DMS53 (cell line): ENCODE measurements around the gene PADI3.
A peak's percentile ranks its signal among the peaks of the same experiment; 100 is the strongest.

Experiments
- DNase-seq: peaks from one replicate; lab custom pipeline; 2025; lab: John Stamatoyannopoulos, UW

PADI3 gene, protein sequence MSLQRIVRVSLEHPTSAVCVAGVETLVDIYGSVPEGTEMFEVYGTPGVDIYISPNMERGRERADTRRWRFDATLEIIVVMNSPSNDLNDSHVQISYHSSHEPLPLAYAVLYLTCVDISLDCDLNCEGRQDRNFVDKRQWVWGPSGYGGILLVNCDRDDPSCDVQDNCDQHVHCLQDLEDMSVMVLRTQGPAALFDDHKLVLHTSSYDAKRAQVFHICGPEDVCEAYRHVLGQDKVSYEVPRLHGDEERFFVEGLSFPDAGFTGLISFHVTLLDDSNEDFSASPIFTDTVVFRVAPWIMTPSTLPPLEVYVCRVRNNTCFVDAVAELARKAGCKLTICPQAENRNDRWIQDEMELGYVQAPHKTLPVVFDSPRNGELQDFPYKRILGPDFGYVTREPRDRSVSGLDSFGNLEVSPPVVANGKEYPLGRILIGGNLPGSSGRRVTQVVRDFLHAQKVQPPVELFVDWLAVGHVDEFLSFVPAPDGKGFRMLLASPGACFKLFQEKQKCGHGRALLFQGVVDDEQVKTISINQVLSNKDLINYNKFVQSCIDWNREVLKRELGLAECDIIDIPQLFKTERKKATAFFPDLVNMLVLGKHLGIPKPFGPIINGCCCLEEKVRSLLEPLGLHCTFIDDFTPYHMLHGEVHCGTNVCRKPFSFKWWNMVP

DNA sequence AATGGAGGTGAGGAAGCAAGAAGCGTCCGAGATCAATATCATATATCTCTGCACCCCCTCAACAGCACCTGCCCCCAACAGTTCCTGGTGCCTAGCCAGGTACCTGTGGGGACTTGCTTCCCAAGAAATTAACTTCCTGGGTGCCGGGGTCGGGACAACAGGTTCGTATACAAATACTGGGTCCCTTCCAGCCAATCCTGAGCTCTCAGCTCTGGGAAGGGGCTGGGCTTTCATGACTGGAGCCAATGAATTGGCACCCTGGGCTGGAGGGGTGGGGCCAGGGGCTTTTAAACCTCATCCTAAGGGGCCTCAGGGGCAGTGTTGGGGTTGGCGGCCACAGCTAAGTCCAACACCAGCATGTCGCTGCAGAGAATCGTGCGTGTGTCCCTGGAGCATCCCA is at the start of gene PADI3:
Gene PADI3, plus strand, starts transcription at position 318 of the 400 bp plus-strand sequence. Its CDS starts 40 bp downstream, at position 358.
- no peak for DNase-seq

DNA sequence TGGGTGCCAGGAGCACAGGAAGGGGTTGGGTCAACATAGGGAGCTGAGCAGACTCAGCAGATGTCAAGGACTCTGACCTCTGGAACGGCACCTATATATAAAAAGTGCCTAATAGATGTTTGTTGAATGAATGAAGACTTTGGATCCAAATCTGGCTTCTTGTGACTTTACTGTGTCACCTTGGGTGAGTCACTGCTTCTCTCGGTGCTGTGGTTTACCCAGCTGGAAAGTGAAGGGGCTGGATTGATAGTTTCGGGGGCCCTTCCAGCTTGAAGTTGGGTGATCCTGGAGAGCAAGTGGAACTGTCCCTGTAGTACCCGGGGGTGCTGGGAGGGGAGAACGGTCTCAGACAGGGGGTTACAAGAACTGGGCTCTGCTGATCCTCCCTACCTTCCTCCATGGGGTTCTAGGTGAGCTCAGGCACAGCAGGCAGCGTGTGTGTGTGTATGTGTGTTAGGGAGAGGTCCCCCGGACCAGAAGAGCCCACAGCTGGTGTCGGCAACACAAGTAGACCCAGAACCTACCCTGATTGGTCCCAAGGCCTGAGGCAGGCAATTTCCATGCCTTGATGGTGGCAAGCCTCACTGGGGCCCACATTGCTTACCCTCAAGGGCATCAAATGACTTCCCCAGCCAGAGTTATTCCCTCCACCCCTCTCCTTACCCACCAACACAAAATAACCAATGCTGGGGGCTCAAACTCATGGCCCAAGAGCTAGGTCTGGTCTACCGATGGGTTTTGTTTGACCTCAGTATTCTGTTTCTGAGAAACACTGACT is 49.4 kb upstream of the PADI3 start:
- no peak for DNase-seq

DNA sequence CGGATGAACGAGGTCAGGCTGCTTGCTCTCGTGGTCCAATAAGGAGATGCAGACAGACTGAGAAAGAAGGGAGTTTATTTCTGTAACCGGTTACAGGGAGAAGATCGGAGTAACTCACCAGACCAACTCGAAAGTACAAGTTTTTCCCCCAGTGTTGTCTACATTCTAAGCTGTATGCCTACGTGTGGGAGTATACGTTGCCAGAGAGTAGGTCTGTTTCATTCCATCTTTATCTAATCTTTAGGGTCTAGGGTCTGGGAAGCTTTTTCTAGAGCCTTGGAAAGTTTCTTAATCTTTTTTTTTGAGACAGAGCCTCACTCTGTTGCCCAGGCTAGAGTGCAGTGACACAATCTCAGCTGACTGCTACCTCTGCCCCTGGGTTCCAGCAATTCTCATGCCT is 48.7 kb upstream of the PADI3 start:
- DNase-seq = no peak

DNA sequence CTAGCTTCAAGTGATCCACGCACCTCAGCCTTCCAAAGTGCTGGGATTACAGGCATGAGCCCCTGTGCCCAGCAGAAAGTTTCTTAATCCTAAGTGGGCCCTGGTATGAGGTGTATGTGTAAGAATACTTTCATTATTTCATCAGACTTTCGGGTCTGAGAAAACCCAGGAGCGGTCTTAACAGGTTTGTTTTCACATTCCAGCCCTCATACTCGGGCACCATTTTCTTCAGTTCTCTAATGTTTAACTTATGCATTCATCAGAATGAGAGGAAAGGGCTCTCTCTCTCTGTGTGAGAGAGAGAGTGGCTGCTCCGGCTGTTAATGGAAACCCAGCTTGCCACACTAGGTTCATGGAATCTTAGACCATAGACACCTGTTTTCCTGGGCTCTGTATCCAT is 48.1 kb upstream of the PADI3 start:
- DNase-seq = no peak

DNA sequence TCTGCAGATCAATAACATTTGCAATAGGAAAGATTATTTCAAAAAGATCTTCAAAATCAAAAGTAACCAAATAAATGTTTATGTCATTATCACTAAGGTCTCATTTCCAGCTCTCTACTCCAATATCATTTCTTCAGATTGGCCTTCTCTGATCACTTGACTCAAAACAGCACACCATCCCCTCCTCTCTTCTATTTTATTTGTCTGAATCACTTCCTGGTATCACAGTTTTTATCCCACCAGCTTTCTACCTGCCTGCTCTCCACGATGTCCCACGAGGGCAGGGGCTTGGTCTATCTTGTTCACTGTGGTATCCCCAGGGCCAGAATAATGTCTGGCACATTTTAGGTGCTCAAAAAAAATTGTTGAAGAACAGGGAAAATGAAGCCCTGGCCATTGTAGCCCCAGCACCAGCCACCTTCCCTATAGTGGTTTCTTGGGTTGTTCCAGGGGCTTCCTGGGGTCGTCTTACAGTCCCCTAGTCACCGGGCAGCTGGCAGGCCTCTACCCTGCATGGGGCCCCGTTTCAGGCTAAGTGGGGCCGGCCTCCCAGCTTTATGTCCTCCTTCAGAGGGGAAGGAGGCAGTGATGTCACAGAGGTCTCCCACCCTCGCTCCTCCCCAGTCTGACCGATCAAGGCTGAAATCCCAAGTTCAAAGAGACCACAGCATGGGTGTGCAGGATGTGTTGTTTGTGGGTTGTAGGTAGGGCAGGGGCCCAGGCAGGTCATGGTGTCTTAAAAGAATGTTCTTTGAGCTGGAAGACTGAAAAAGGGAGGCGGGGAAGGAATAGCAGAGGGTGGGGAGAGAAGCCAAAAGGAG is 47.5 kb upstream of the PADI3 start:
- peak; percentile 17 for DNase-seq

DNA sequence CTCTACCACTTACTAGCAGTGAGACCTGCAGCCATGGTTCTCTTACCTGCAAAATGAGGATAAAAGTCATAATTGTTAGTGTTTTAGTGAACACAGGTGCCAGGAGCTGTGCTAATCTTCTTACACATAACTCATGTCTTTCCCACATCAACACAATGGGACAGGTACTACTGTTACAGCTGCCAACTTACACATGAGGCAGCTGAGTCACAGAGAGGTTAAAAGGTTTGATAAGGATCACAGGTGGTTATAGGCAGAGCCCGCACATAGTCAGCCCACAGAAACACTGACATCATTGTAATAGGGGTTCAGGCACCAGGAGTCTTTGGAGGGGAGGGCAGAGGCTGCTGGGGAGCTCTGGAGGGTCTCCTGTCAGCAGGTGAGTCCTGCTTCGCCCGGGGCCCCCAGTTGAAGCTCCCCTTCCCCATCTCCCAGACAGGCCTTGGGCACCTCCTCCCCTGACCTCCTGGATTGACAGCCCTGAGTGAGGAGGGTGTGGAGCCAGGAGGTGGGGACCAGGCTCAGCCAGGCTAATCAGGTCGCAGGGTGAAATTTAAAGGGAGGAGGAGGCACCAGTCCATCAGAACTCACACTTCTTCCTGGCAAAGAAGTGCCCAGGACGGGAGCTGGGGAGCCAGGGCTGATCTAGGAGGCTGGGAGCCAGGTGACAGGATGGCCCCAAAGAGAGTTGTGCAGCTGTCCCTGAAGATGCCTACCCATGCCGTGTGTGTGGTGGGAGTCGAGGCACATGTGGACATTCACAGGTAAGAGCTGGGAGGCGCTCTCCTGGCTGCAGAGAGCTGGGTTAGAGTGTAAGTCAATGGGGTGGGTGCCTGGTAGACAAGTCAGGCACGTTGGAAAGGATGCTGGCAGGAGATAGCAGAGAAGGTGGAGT is 44.1 kb upstream of the PADI3 start, which contains the start of gene PADI1:
Gene PADI1, plus strand, starts transcription at position 583 of the 895 bp plus-strand sequence. Its CDS starts 90 bp downstream, at position 673.
- DNase-seq = no peak

DNA sequence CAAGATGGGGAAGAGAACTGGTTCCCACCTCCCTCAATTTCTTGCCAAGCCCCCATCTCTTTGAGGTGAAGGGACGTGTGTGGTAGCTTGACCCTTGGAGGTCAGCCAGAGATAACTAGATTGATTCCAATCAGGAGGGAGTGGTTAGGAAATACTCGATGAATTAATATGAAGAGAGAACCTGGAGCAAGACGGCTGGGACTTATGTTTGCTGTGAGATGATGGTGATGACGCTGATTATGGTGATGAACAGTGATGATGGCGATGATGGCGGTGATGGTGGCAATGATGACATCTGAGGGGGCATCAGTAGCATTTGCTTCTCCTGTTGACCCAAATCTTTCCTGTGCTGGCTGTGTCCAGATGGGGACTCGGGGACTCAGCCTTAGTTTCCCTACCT is 43.2 kb upstream of the PADI3 start:
- no peak for DNase-seq

DNA sequence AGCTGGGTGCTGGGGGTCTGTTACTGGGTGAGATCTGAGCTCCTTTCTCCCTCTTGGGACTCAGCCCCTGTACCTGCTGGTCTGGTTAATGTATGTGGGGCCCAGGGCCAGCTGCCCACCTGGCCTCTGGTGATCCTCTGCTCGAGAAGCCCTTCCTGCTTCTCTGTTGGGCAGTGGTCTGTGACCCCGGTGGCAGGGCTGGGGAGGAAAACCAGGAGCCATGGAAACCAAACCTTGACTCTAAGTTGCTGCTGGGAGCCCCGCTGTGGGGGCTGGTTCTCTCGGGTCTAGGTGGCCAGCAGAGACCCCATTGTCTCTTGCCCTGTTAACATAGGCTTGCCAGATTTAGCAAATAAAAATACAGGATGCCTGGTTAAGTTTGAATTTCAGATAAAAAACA is 42.7 kb upstream of the PADI3 start:
- DNase-seq = no peak

DNA sequence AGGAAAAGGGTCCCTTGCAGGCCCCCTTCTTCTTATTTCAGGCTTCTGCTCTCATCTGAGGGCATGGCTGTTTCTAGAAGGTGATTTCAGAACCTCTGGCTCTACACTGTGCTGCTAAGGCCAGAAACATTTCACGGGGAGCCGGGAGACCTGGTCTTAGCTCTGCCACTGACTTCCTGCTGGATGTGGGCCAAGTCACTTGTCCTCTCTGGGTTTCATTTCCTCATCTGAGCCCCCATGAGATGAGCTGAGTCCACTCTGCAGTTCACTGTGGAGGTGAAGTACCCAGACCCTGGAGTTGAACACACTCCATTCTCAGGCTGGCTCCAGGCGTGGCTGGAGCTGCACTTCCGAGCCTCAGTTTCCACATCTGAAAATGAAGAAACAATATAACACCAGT is 41.9 kb upstream of the PADI3 start:
- peak; percentile 63 for DNase-seq

DNA sequence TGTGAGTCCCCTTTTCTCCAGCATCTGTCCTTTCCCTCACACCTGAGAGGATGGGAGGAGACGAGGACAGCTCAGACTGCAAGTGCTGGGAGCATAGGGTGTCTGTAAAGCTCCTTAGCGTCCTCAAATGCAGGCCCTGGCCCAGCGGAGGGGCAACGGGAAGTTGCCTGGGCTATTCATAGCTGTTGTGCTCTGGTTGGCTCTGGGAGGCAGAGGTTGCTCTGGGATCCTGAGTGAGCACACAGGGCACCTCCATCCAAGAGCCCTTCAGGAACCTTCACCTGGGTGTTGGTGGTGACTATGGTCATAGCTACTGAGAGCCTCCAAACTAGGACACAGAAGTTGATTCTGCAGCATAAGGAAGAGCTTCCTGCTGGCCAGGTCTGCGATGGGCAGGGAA is 41.4 kb upstream of the PADI3 start:
- peak; percentile 52 for DNase-seq

DNA sequence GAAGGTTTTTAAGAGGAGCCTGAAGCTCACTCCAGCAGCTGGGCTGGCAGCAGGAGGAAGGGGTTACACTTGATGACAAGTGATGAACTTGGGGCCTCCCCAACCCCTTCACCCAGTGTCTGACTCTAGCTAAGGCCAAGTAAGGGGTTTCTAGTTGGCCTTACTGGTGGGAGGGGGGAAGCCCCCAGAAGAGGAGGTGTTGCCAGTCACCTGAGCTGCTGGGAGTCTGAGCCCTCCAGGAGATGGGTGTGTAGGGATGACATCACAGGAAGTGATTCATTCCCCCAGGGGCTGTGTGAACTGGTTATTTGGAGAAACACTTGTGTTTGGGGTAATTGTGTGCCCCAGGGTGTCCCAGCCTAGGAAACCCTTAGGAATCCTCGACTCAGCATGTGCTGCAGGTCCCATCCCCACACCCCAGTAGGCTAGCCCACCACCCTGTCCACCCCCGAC is 40.9 kb upstream of the PADI3 start:
- peak; percentile 75 for DNase-seq

DNA sequence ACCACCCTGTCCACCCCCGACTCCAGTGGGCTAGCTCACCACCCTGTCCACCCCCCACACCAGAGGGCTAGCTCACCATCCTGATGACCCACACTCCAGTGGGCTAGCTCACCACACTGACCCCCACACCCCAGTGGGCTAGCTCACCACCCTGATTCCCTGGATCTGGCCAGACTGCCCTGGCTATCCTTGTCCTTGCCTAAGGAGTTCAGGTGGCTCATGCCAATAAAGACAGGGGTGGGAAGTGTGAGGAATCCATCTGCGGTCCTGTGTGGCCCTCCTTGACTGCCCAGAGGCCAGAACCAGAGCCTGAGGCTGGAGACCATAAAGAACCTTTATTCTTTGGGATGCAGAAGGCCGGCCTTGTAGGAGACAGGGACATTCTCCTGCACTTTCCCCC is 40.4 kb upstream of the PADI3 start:
- DNase-seq = no peak

DNA sequence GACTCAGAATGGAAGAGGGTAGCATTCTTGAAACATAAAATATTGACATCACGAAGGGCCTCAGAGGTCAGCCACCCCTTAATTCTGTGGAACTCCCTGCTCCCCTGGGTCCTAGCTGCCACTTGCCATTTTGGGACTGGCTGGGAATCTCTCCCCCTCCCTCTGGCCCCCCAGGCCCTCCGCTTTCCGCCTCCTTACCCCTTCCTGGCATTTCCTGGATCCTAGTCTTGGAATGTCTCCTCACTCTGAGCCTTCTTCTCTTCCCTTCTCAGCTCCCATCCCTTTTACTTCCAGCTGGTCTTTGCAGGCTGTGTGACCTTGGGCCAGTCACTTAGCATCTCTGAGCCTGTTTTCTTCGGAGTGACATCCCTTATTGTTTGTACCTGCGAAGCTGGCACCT is 39.5 kb upstream of the PADI3 start:
- no peak for DNase-seq

DNA sequence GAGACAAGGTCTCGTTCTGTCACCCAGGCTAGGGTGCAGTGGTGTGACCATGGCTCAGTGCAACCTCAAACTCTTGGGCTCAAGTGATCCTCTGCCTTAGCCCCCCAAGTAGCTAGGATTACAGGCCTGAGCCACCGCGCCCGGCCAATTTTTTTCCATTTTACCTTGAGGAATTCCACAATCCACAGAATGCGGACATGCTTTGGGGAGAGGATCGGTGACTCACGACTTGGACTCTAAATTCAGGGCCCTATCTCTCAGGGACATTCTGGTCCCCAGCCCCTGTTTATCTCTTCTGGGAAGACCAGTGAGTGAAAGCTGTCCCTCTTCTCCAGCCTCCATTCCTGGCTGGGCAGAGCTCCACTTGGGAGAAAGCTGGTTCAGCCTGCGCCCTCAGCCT is 38.7 kb upstream of the PADI3 start:
- no peak for DNase-seq

DNA sequence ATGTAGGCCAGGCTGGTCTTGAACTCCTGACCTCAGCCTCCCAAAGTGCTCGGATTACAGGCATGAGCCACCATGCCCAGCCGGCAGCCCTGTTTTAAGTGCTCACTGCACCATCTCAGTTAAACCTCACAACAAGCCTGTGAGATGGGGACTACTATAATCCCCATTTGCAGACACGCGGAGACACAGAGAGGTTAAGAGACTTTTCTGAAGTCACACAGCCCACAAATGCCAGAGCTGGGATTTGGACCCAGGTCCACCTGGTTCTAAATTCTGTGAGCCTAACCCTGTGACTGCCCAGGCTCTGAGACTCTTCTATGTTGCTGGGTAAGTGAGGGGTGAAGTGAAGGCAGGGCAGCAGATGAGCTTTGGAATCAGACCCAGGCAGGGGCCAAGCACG is 37.5 kb upstream of the PADI3 start:
- DNase-seq = no peak

DNA sequence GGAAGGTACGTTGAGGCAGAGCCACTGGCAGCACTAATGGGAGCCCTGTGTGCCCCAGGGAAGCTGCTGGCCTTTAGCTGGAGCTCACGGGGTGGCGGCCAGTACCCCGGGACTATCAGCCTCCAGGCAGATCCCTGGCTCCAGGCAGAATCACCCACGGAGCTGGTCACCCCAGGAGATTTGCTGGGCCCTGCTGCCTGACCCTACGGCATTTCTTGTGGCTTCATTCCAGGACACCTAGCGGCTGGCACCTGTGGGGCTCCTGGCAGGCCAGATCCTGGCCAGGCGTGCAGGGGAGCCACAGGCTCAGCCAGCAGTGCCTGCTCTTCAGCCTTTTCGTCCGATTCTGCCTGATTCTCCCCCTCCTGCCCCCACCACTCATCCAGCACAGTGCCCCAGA is 36.9 kb upstream of the PADI3 start:
- peak; percentile 30 for DNase-seq

DNA sequence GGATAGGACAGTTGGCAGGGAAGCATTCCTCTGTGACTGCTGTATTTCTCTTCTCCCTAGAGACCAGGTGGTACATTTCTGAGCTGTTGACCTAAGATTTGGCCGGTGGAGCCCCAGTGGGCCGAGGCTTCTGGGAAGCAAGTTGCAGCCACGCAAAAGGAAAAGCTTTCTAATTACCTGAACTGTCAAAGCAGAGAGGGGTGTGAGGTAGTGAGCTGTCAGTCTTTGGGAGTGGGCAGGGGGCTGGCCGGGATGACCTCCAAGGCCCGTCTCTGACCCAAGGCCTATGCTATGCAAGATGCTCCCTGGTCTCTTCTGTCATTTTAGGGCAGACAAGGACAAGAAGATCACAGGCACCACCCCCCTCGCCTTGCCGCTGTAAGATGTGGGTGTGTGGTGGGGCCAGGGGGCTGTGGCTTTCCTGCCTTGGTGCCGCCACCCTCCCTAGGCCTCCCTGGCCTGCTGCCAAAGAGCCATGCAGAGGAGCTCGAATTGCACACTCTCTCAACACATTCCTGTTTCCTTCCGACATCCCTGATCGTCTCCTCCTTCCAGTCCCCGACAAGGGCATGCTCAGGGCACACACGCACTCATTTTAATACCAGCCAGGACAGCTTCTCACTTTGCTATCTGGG is 36.3 kb upstream of the PADI3 start:
- DNase-seq = peak; percentile 53

DNA sequence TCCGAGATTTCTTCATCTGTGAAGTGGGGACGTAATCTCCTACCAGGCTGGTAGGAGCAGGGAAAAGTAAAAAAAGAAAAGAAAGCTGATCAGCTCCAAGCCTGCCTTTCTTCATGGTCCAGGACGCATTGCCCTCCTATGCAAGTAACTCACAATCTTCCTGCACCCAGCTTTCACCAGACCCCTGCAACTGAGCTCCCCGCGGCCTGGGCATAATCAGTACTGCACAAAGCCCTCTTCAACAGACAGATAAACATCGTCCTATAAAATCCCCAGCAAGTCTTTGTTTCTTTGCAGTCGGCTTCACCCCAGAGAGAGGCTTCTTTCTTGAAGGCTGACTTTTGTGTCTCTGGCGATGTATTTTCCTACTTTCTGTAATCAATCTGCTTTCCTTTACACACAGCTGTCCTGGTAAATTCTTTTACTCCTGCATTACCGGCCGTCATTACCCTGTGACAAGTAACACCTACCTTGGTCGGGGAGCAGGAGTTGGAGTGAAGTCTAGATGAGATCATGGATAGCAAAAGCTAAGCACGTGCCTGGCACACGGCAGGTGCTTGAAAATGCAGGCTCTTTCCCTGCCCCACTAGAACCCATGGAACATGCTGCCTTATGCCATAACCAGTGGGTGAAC is 35.6 kb upstream of the PADI3 start:
- DNase-seq = no peak

DNA sequence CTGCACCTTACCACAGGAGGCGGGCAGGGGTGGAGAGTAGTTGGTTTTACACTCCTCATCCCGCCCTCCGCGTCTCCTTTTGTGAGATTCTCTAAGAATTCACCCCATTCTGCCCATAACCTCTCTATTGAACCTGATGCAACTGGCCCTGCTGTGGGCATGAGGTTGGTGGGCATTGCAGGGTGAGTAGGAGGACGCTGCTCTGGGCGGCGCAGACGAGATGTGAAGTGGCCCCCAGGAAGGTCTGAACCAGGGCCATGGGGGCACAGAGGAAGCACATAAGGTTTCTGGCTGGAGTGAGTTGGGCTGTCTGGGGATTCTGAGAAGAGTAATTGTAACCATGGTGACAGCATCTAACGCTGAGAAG is 35.1 kb upstream of the PADI3 start:
- no peak for DNase-seq
